Activated CD4-positive, alpha-beta T cell treated with anti-CD3 and anti-CD28 coated beads, Interleukin-2, amount 50 U/mL, for 1 hour (primary cell): ENCODE measurements around the gene TEDC1.
A peak's percentile ranks its signal among the peaks of the same experiment; 100 is the strongest.

Experiments
- DNase-seq: peaks from one replicate; pipeline ENCODE4 v3.0.0-alpha.2; 2020

Gene TEDC1

GRCh38 chr14:105475269-105476096 is 15.6 kb upstream of the TEDC1 start:
- DNase-seq = no peak

GRCh38 chr14:105476097-105476830 is 14.8 kb upstream of the TEDC1 start:
- no peak for DNase-seq

GRCh38 chr14:105476831-105477659 is 14.0 kb upstream of the TEDC1 start:
- DNase-seq = no peak

- DNase-seq = peak; percentile 77
Observed at GRCh38 chr14:105477660-105478397, 13.2 kb upstream of the TEDC1 start.

- peak; percentile 49 for DNase-seq
Observed at GRCh38 chr14:105478398-105479251, 12.4 kb upstream of the TEDC1 start.

- no peak for DNase-seq
Observed at GRCh38 chr14:105479431-105480158, 11.5 kb upstream of the TEDC1 start.

- DNase-seq = no peak
Observed at GRCh38 chr14:105480199-105480746, 10.8 kb upstream of the TEDC1 start.

- peak; percentile 93 for DNase-seq
Observed at GRCh38 chr14:105480807-105481801, 9.9 kb upstream of the TEDC1 start.

- DNase-seq = peak; percentile 96
Observed at GRCh38 chr14:105481886-105482457, 9.1 kb upstream of the TEDC1 start.

GRCh38 chr14:105482486-105483110 is 8.4 kb upstream of the TEDC1 start:
- no peak for DNase-seq

GRCh38 chr14:105483300-105484068 is 7.6 kb upstream of the TEDC1 start:
- no peak for DNase-seq

GRCh38 chr14:105484069-105484996 is 6.7 kb upstream of the TEDC1 start:
- DNase-seq = peak; percentile 81

- no peak for DNase-seq
Observed at GRCh38 chr14:105484997-105485393, 6.1 kb upstream of the TEDC1 start.

- peak; percentile 64 for DNase-seq
Observed at GRCh38 chr14:105485739-105486162, 5.3 kb upstream of the TEDC1 start.

- no peak for DNase-seq
Observed at GRCh38 chr14:105486163-105486973, 4.7 kb upstream of the TEDC1 start, which contains the start of gene CRIP1. TSS of gene CRIP1 (plus strand) at chr14:105486886. CDS start at chr14:105487260, 374 bp downstream.
